Stomach smooth muscle (tissue), 2 donors: ENCODE measurements around the gene COPS3.
A peak's percentile ranks its signal among the peaks of the same experiment; 100 is the strongest.

Source experiments
- H3K27ac ChIP-seq: one replicate; pipeline ENCODE4 v1.7.0; 2013; ENCODE audit warnings: mild to moderate bottlenecking, low read length, inconsistent platforms
- H3K27me3 ChIP-seq, 2 donors: one replicate each; pipeline ENCODE4 v1.7.0; 2013; ENCODE audit warnings: low read length in 2 of 2; ENCODE audit not compliant: insufficient read depth in 2 of 2, control insufficient read depth in 1 of 2
- H3K36me3 ChIP-seq, 2 donors: one replicate each; pipeline ENCODE4 v1.7.0; 2013; ENCODE audit warnings: low read length in 2 of 2; ENCODE audit not compliant: control insufficient read depth in 2 of 2, insufficient read depth in 2 of 2
- H3K4me1 ChIP-seq: one replicate; pipeline ENCODE4 v1.7.0; 2013; ENCODE audit warnings: low read length; ENCODE audit not compliant: control insufficient read depth, insufficient read depth
- H3K4me3 ChIP-seq, 2 donors: one replicate each; pipeline ENCODE4 v1.7.0; 2013; ENCODE audit warnings: low read length in 2 of 2
- H3K9ac ChIP-seq, 2 donors: one replicate each; pipeline ENCODE4 v1.7.0; 2013; ENCODE audit warnings: low read length in 2 of 2, mild to moderate bottlenecking in 1 of 2
- H3K9me3 ChIP-seq, 2 donors: one replicate each; pipeline ENCODE4 v1.7.0; 2013; ENCODE audit warnings: low read length in 2 of 2; ENCODE audit not compliant: control insufficient read depth in 2 of 2
- donor health status: healthy.
- donor health status: Pancreatic carcinoma.

Gene COPS3

DNA sequence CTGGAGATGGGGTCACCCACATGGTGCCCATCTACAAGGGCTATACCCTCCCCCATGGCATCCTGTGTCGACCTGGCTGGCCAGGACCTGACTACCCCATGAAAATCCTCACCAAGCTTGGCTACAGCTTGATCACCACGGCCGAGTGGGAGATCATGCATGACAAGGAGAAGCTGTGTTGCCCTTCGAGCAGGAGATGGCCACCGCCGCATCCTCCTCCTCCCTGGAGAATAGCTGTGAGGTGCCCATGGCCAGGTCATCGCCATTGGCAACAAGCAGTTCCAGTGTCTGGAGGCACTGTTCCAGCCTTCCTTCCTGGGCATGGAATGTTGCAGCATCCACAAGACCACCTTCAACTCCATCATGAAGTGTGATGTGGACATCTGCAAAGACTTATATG lies 38.8 kb downstream of the COPS3 start:
- Histone ChIP-seq H3K27ac (no peak overlapping the region), H3K9ac (no peak overlapping the region), H3K9me3 (no peaks in the 10 kb centered on the region), H3K4me1 (no peaks in the 10 kb centered on the region), H3K27me3 (no peaks in the 10 kb centered on the region), H3K36me3 (peaks cover 11 to 15% of the 10 kb centered on the region in 2 donors), H3K4me3 (no peak overlapping the region)

DNA sequence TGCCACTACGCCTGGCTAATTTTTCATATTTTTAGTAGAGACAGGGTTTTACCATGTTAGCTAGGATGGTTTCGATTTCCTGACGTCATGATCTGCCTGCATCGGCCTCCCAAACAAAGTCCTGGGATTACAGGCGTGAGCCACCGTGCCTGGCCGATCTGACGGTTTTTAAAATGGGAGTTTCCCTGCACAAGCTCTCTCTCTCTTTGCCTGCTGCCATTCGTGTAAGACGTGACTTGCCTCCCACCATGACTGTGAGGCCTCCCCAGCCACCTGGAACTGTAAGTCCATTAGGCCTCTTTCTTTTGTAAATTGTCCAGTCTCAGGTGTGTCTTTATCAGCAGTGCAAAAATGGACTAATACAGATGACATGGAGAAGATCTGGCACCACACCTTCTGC lies 39.4 kb downstream of the COPS3 start:
- H3K27ac ChIP-seq: no peak overlapping the region
- H3K9ac ChIP-seq: no peak overlapping the region
- no peak overlapping the region for H3K4me3 ChIP-seq
- H3K9me3 ChIP-seq: no peaks in the 10 kb centered on the region
- H3K27me3 ChIP-seq: no peaks in the 10 kb centered on the region
- peaks cover 6 to 10% of the 10 kb centered on the region in 2 donors for H3K36me3 ChIP-seq
- H3K4me1 ChIP-seq: no peaks in the 10 kb centered on the region

DNA sequence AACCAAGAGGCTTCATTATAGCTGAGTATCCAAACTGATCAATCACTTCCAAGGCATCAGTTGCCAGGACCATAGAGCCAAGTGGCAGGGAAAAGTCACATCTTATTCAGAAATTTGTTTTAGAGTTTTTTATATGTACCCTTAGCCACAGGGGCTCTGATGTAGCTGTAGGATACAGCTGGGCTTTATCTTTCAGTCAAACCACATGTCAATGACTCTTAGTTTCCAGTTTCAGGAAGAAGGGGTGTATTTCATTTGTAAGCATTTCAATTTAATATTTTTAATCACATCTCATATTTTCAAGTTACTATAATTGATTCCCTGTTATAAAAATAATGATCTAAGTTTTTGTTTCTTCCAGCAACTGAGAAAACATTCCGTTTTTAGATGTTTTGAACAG lies 41.2 kb downstream of the COPS3 start:
- H3K4me3 ChIP-seq: no peak overlapping the region
- H3K9me3 ChIP-seq: no peaks in the 10 kb centered on the region
- no peak overlapping the region for H3K27ac ChIP-seq
- H3K36me3 ChIP-seq: no peaks in the 10 kb centered on the region
- H3K4me1 ChIP-seq: peaks cover 14% of the 10 kb centered on the region
- no peaks in the 10 kb centered on the region for H3K27me3 ChIP-seq
- H3K9ac ChIP-seq: no peak overlapping the region

DNA sequence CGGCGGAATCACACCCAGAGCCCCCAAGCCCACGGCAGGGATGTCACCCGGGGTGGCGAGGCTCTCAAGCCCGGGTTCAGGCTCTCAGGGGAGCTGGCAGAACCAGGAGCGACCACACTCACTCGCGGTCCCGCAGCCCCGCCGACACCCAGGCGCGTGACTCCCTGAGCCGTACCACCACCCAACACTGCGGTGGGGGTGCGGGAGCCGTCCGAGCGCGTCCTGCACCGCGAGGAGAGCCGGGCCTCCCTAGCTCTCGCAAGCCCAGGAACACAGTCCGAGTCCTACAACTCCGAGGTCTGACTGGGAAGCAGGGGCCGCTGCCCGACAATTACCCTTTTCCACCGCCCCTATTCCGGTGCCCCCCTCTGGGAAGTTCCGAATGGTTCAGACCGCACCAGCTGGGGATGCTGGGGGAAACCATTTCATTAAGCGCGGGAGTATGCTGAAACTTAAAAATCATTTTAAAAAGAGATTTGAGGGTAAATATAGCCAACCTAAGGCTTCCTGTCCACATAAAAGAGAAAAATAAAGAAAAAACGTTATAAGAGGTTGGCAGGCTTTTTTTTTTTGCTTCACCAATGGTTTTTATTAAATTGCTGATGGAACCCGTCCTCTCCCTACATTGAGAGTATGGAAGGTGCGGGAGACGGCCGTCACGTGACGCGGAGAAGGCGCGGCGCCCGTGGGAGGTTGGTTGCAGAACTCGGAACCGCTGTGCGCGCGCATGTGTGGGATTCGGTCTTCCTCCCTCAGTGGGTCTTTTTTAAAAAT lies 43.8 kb downstream of the COPS3 start, which contains the start of gene FLCN:
Gene FLCN (minus strand): TSS at position 143 of the 774 bp plus-strand sequence. CDS start 9,031 bp downstream, outside the sequence.
- peak within 1 kb of the TSS; percentile 99 for H3K27ac ChIP-seq
- peaks cover 17% of the 10 kb centered on the region for H3K4me1 ChIP-seq
- H3K9ac ChIP-seq: peak within 1 kb of the TSS; percentile 92 to 98
- H3K4me3 ChIP-seq: peak within 1 kb of the TSS; percentile 84 to 96
- no peaks in the 10 kb centered on the region for H3K9me3 ChIP-seq
- H3K27me3 ChIP-seq: no peaks in the 10 kb centered on the region
- no peaks in the 10 kb centered on the region for H3K36me3 ChIP-seq

DNA sequence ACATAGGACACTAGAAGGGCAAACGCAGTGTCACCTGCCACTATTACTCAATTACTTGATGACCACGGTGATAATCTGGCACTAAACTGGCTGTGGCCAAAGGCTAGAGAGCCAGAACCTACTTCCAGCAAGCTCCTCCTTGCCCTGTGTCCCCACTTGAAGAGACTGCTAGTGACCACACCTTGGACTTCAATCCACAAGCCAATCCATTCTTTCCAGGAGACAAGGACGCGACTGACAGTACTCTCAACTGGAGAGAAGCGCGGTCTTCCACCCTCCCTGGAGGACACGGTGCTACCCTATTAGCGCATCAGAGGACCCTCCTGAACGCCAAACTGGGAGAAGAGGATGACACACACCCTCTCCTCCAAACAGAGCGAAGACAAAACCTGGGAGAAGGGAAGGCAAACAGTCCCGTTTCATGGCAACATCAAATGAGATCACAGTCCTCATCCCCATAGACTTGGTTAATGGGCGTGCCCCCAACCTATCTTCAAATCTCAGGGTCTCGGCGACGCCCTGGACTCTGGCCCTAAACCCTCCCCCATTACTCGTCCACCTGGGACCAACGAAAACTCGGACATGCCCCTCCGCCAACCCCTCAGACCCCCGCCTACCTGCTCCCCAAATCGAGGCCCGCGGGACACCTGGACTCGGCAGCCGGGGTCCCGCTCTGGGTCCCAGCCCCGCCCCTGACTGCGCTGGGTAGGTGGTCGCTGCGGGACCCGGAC lies 44.6 kb downstream of the COPS3 start:
- Histone ChIP-seq H3K4me1 (peaks cover 17% of the 10 kb centered on the region), H3K9me3 (no peaks in the 10 kb centered on the region), H3K27ac (peak overlapping the region; percentile 99), H3K36me3 (peaks cover 6 to 7% of the 10 kb centered on the region in 2 donors), H3K27me3 (no peaks in the 10 kb centered on the region), H3K4me3 (peak overlapping the region; percentile 84 to 96), H3K9ac (peak overlapping the region; percentile 92 to 98)

DNA sequence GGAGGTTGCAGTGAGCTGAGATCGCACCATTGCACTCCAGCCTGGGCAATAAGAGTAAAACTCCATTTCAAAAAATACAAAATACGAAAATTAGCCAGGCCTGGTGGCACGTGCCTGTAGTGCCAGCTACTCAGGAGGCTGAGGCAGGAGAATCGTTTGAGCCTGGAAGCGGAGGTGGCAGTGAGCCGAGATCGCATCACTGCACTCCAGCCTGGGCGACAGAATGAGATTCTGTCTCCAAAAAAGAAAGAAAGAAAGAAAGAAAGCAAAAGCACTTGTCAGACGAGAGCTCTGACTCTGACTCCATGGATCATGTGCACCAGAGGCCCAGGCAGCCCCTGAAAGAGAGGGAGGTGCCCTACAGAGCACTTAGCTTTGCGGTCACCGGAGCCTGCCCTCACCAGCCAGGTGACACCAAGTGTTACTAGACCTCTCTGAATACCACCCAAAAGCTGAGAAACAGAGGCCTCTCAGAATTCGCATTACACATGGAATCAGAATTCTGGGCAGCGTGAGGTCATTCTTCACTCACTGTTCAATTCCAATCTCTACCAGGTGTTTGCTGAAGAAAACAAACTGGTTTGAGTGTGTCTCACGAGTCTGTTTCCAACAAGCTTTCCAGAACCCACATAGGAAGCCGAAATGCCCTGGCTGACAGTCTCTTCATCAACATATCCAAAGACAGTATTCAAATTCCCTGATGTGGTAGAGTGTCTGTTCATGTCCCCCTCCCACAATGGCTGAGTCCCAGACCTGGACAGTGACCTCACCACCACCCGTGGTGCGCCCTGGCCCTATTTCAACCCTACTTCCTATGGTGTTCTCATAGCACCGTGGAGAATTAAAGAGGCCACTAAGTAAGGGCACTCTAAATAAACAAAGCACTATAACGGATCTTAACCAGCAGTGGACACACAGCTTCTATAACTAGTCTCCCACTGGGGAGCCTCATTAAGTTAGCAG lies 45.6 kb downstream of the COPS3 start:
- Histone ChIP-seq H3K36me3 (peaks cover 10 to 11% of the 10 kb centered on the region in 2 donors), H3K4me1 (peaks cover 17% of the 10 kb centered on the region), H3K27me3 (no peaks in the 10 kb centered on the region), H3K27ac (peak overlapping the region; percentile 99), H3K4me3 (peak overlapping the region; percentile 84 to 96), H3K9ac (peak overlapping the region; percentile 92 to 98), H3K9me3 (no peaks in the 10 kb centered on the region)

DNA sequence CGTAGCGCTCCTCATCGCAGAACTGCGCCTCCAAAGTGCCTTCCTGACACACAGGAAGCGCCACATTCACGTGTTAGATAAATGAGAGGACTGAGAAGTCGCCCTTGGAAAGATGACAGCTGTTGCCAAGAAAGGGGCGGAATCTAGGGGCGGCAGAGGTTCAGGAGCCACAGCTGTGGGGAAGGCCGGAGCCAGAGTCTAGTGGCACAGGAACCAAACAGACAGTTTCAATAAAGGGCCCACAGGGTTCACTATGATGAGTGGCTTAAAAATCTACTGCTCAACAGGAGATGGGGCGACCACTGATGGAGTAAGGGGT lies 48.8 kb downstream of the COPS3 start:
- peaks cover 17% of the 10 kb centered on the region for H3K4me1 ChIP-seq
- H3K36me3 ChIP-seq: peaks cover 34 to 37% of the 10 kb centered on the region in 2 donors
- H3K27me3 ChIP-seq: no peaks in the 10 kb centered on the region
- no peak overlapping the region for H3K4me3 ChIP-seq
- H3K9me3 ChIP-seq: no peaks in the 10 kb centered on the region
- H3K9ac ChIP-seq: no peak overlapping the region
- H3K27ac ChIP-seq: no peak overlapping the region

DNA sequence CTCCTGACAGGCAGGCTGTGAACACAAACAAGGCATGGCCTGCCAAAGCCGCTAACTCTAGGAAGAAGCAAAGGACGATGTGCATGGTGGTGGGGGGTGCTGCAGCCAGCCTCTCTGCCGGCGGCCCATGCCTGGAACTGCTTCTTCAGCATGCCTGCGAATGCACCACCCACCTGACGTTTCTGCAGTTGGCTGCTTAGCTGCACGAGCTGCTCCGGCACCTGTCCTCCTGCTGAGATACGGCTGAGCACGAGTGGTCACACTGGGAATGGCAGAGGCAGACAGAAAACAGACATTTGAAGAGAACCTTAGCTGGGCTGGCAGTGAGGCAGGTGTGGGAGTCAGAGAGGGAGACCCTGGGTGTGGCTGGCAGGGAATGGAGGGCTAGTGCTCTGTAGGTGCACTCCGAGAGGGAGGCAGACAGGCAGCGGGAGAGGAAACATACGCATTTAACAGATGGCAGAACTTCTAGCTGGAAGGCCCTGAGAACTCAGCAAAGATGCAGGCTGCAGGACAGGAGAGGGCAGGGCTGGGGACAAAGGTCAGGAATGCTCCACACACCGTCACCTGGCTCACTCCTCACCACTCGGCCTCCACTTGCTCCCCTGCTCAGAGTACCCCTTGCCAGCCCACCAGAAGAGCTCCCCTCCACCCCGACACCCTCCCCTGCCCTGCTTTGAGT lies 49.3 kb downstream of the COPS3 start:
- no peaks in the 10 kb centered on the region for H3K27me3 ChIP-seq
- no peak overlapping the region for H3K27ac ChIP-seq
- H3K4me1 ChIP-seq: peaks cover 17% of the 10 kb centered on the region
- H3K9me3 ChIP-seq: no peaks in the 10 kb centered on the region
- H3K4me3 ChIP-seq: no peak overlapping the region
- H3K9ac ChIP-seq: no peak overlapping the region
- H3K36me3 ChIP-seq: peaks cover 38 to 41% of the 10 kb centered on the region in 2 donors

DNA sequence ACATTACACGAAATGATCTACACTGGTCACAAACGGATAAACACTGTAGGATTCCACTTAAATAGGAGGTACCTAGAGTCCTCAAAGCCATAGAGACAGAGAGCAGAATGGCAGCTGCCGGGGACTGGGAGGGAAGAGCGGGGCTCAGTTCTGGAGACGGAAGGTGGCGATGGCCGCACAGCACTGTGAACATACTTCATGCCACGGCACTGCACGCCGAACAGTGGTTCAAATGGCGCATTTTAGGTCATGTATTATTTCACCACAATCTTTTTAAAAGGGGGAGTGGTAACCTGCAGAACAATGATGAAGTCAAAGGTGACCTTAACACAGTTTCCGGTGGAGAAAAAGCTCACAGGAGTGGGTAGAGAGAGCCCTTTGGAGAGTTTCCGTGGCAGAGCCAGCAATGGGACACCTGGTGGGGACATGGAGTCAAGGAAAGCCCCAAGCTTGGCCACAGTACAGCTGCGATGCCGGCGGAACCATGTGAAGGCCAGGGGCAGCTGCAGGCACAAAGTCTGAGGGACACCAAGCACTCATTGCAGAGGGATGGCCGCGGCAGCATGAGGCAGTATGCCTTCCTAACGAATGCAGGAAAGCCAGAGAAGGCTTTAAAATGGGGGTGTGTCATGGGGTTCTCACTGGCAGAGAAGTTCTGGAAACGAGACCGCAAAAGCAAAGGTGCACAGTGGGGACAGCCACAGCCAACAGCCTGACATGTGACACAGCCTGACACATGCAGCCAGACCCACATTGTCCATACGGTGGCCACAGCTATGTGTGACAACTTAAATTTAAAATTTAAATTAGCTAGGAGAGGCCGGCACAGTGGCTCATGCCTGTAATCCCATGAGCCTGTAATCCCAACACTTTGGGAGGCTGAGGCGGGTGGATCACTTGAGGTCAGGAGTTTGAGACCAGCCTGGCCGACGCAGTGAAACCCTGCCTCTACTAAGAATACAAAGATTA lies 51.3 kb downstream of the COPS3 start:
- Histone ChIP-seq H3K9ac (no peak overlapping the region), H3K36me3 (peaks cover 57 to 59% of the 10 kb centered on the region in 2 donors), H3K9me3 (no peaks in the 10 kb centered on the region), H3K27me3 (no peaks in the 10 kb centered on the region), H3K4me3 (no peak overlapping the region), H3K4me1 (peaks cover 4% of the 10 kb centered on the region), H3K27ac (no peak overlapping the region)
